ENCODE data around the gene SPDYE4.
"Not testable (repeated sequence)": the region's sequence is repeated elsewhere in the genome, so short reads cannot be mapped to it uniquely, and the experiment has no call there.

SPDYE4 gene

DNA sequence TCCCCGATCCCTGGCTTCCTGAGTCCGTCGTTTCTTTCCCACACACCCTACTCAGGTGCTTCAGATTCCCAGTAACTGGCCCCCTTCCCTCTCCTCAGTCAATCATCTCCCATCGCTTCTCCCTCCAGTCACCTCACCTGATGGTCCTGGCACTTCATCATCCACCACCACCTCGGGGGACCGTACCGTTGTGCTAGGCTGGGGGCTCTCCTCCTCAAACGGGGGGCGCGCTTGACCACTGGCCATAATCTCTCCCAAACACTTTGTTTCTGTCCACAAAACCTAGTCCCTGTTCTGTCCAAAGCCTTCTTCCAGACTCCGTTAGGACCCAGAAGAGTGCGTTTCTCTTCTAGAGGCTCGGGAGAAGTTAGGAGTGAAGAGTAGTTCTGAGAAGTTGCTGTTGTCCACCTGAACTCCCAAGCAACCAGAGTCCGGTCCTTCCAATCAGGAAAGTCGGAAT, at the start of gene SPDYE4:
Gene SPDYE4 (minus strand): TSS at position 410 of the 460 bp plus-strand sequence. CDS start 164 bp downstream, at position 246.
- no peak for DNase-seq (ENCODE audit: low read depth)
- TF ChIP-seq CTCF (IDR thresholded peaks at IDR 0.05; ENCODE audit: control insufficient read depth, insufficient read depth, low read depth, low read length, missing control alignments), result no peak
- no peak within 1 kb of the TSS for H3K4me3 ChIP-seq (ENCODE audit: control insufficient read depth, low read depth, low read length)

DNA sequence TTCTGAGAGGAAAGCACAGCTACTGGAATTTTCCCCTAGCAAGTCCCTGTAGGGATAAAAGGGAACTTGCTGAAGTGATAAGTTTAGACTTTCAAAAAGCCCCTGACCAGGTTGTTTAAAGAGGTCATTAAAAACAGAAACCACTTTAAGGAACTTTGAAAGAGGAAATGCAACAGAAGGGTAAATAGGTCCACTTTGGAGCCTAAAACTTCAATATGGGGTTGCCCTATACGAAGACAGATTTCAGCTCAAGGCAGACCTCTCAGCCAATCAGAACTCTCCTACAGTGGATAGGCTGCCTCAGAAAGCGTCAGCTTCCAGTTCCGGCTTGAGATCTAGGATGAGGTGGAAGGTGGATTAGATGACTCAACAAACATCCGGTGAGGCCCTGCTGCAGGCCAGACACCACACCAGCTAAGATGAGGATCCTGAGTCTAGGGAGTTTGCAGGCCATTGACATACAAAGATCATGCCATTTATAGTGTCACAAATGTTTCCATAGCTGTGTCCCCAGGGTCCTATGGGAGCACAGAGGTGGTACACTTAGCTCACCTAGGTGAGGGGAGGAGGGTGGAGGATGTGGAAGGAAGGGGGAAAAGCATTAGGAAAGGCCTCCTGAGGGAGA, 48.7 kb upstream of the SPDYE4 start:
- no peak for TF ChIP-seq CTCF (IDR thresholded peaks at IDR 0.05; ENCODE audit: control insufficient read depth, insufficient read depth, low read depth, low read length, missing control alignments)
- DNase-seq (ENCODE audit: low read depth), result no peak
- no peak overlapping the region for H3K4me3 ChIP-seq (ENCODE audit: control insufficient read depth, low read depth, low read length)

DNA sequence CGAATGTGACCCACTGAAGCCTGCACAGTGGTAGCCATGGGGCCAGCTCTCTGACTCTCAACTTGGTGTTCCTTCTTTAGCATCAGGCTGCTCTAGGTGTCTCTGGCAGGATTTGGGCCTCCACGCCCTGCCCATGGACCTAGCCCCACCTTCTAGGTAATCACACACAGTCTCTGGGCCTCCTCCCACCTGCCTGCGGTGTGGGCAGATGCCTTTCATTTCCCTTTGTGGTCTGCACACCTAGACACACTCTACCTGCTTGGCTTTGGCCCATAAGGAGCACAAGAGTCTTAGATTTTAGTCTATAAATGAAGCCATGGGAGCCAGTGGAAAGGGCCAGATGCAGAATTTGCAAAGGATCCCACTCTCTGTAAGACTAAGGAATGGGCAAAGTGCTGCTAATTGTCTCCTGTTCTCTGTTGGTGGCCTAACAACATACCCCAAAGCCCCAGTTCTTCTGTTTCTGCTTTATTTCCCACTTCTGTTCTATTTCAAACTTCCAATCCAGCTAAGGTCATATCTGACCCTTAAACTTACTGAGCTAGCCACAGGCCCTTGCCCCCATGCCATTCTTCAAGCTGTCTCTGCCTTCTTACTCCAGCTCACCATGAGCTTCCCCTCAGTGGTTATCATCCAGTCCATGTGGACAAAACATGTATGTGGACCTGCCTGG, 48.0 kb upstream of the SPDYE4 start:
- no peak for TF ChIP-seq CTCF (IDR thresholded peaks at IDR 0.05; ENCODE audit: control insufficient read depth, insufficient read depth, low read depth, low read length, missing control alignments)
- no peak for DNase-seq (ENCODE audit: low read depth)
- no peak overlapping the region for H3K4me3 ChIP-seq (ENCODE audit: control insufficient read depth, low read depth, low read length)

GRCh38 chr17:8805396-8805795, 47.0 kb upstream of the SPDYE4 start:
- not testable (repeated sequence) for DNase-seq (ENCODE audit: low read depth)

DNA sequence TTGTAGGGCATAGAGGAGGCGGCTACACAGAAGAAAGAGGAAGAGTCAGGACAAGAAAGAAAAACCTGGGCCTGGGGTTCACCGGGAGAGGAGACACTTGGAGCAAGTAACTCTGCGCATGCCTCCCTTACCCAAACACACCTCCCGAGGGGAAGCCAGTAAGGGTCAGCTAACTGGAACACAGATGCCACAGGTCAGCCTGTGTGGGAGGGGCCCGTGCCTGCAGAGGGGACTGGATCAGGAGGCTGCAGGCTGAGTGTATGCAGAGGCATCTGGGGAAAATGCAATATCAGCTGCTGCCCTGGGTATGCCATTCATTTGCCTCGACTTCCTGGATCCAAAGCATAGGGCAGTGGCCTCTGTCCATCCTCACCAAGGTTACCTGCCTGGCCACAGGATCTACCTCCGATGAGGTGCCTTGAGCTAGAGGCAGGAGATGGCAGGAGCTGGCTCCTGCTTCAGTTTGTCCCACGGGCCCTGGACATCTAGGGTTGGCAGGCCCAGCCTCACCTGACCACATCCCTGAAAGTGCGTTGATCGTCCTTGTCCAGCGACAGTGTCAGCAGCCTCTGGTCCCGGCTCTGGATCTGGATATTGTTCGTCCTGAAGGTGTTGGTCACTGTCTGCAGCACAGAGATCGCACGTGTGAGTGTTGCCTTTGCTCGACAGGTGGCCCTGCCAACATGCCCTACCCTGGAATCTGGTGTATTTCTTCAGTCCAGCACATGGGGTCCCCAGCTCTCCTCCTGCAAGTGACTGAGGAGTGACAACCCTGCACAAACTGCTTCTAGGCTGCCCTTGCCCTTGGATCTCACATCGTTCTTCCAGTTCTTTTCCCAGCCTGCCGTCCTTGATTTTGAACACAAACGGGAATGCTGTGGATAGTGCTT, 45.4 kb upstream of the SPDYE4 start:
- no peak for DNase-seq (ENCODE audit: low read depth)
- no peak overlapping the region for H3K4me3 ChIP-seq (ENCODE audit: control insufficient read depth, low read depth, low read length)
- TF ChIP-seq CTCF (IDR thresholded peaks at IDR 0.05; ENCODE audit: control insufficient read depth, insufficient read depth, low read depth, low read length, missing control alignments), result no peak

More at GRCh38 chr17:8805396-8805795, 47.0 kb upstream of the SPDYE4 start:
- not testable (repeated sequence) for H3K4me3 ChIP-seq (ENCODE audit: control insufficient read depth, low read depth, low read length)

DNA sequence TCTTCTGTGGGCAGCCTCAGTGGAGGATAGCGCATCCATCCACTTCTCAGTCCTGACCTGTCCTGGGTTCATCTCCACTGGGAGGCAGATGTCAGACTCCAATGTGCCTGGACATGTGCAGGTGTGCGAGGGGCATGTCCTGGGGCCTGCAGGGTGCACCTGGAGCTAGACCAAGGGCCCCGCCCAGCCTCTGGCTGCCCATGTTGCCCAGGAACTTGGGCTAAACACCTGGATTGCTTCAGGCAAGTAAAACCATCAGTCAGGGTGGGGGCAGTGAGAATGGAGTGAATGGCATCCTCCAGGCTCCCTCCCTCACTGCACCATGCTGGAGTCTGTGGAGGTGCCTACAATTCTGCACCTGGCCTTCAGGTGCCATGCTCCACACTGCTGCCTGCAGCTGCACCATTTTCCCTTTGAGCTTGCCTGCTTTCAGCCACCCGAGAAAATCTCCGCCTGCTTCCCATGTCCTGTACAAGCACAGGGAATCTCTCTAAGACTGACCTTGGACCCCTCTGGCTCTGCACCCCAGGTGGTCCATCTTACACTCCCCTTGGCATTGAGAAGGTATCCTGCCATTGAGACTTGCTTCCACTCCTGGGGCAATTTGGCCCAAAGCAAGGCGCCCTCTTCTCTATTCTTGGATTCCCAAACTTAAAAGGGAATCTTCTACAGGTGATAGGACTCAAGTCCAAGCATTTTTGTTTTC, 42.9 kb upstream of the SPDYE4 start:
- TF ChIP-seq CTCF (IDR thresholded peaks at IDR 0.05; ENCODE audit: control insufficient read depth, insufficient read depth, low read depth, low read length, missing control alignments), result no peak
- DNase-seq (ENCODE audit: low read depth), result no peak
- H3K4me3 ChIP-seq (ENCODE audit: control insufficient read depth, low read depth, low read length), result no peak overlapping the region

Measured in AG09309 (cell line).